Muscle layer of colon (tissue), 2 donors: ENCODE results near the gene BMP6.

ENCODE experiments used
- H3K27ac ChIP-seq: one replicate; pipeline ENCODE4 v1.7.0; 2013; ENCODE audit warnings: low read depth, mild to moderate bottlenecking, low read length, moderate library complexity
- H3K27me3 ChIP-seq, 2 donors: one replicate each; pipeline ENCODE4 v1.7.0; 2013; ENCODE audit warnings: low read length in 2 of 2, mild to moderate bottlenecking in 2 of 2; ENCODE audit not compliant: insufficient read depth in 2 of 2, control insufficient read depth in 1 of 2
- H3K36me3 ChIP-seq: one replicate; pipeline ENCODE4 v1.7.0; 2013; ENCODE audit warnings: mild to moderate bottlenecking, low read length; ENCODE audit not compliant: insufficient read depth
- H3K4me1 ChIP-seq: one replicate; pipeline ENCODE4 v1.7.0; 2013; ENCODE audit warnings: mild to moderate bottlenecking, low read length; ENCODE audit not compliant: insufficient read depth
- H3K4me3 ChIP-seq, 2 donors: one replicate each; pipeline ENCODE4 v1.7.0; 2013; ENCODE audit warnings: low read length in 2 of 2, low read depth in 1 of 2, mild to moderate bottlenecking in 1 of 2, moderate library complexity in 1 of 2
- H3K9ac ChIP-seq: one replicate; pipeline ENCODE4 v1.7.0; 2013; ENCODE audit warnings: low read length
- H3K9me3 ChIP-seq: one replicate; pipeline ENCODE4 v1.7.0; 2013; ENCODE audit warnings: mild to moderate bottlenecking, low read length
- donor health status: abdominal sarcoma.
- donor health status: Adenocarcinoma of cecum.

The BMP6 gene

DNA sequence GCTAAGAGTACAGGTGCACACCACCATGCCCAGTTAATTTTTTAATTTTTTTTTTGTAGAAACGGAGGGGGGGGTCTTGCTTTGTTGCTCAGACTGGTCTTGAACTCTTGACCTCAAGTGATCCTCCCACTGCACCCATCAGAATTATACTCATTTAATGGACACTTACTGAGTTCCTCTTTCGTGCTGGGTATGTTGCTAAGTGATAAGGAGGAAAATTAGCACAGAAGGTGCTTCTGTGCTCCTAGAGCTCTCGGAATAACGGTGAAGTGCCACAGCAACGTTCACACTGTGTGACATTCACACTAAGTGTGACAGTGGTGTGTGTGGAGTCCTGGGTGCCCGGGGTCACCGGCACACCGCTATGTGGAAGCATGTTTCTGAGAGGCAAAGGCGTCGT, 32.1 kb upstream of the BMP6 start:
- Histone ChIP-seq H3K4me1 (no peaks in the 10 kb centered on the region), H3K27ac (no peak overlapping the region), H3K4me3 (no peak overlapping the region), H3K9ac (no peak overlapping the region), H3K27me3 (no peaks in the 10 kb centered on the region), H3K36me3 (no peaks in the 10 kb centered on the region), H3K9me3 (no peaks in the 10 kb centered on the region)

DNA sequence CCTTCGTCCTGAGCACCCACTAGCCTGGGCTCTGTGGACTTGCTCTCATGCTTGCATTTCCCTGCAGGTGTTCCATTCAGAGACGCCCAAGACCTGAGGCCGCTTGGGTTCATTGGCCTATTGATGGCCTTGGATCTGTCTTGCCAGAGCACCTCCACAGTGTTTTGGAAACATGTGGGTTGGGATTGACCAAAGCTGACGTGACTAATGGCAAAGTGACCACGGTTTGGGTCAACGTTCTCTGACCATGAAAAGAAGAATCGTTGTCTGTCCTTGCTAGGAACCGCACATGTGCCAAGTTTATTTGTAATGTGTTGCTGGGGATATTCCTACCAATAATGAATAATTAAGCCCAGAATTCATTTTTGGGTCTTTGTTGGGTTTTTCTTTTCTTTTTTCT, 29.8 kb upstream of the BMP6 start:
- H3K9ac ChIP-seq, result no peak overlapping the region
- no peak overlapping the region for H3K27ac ChIP-seq
- H3K27me3 ChIP-seq, result no peaks in the 10 kb centered on the region
- H3K4me3 ChIP-seq, result no peak overlapping the region
- H3K4me1 ChIP-seq, result no peaks in the 10 kb centered on the region
- no peaks in the 10 kb centered on the region for H3K9me3 ChIP-seq
- H3K36me3 ChIP-seq, result no peaks in the 10 kb centered on the region

DNA sequence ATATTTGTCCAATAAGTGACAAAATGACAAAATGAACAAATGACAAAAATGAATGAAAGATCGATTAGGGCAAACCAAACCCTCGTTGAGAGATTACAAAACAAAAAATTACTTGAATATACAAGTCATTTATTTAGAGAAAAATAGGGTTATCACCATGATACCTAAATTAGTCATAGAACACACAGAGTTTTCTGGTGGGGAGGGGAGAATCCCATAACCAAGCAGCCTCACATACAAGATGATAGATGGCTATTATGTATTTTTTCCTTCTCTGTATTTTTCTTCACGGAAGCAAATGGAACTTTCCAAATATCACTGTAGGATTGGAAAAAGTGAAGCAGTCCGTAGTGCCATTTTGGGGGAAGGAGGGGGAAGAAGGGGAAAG, 28.5 kb upstream of the BMP6 start:
- Histone ChIP-seq H3K36me3 (no peaks in the 10 kb centered on the region), H3K27me3 (no peaks in the 10 kb centered on the region), H3K9ac (no peak overlapping the region), H3K4me3 (no peak overlapping the region), H3K9me3 (no peaks in the 10 kb centered on the region), H3K4me1 (no peaks in the 10 kb centered on the region), H3K27ac (no peak overlapping the region)

DNA sequence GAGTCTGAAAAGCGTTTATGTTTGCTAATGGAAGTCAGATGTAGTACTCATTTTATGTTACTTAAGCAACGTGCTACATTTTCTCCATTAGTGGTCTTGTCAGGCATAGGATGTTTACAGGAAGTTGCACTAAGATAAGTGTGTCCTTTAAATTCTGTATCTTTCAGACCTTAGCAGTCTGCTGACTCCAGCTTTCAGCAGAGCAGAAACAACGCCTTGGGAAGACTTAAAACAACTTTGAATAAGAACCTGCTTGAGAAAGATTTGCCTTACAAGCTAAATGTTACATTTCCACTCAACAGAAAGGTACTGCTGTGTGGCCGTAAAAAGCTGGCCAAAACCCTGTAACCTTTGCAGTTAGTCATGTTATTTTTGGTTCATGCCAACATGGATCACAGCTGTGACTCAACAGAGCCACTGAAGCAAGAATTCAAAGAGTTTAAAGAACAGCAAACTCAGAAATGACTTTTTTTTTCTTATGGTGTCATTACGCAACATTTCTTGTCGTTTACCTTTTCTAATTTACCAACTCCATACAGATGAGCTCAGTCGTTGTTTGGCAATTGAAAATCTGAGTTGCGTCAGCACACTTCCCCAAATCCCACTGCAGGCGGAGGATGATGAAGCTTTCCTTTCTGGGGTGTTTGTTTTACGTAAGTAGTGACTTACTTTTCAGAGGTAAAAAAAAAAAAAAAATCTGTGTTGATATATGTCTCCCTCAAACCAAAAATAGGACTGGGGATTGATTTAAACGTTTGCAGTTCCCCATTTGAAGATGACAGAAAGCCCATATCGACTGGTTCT, 27.9 kb upstream of the BMP6 start:
- no peaks in the 10 kb centered on the region for H3K4me1 ChIP-seq
- no peak overlapping the region for H3K27ac ChIP-seq
- no peak overlapping the region for H3K9ac ChIP-seq
- no peaks in the 10 kb centered on the region for H3K36me3 ChIP-seq
- no peaks in the 10 kb centered on the region for H3K27me3 ChIP-seq
- H3K4me3 ChIP-seq, result no peak overlapping the region
- no peaks in the 10 kb centered on the region for H3K9me3 ChIP-seq

DNA sequence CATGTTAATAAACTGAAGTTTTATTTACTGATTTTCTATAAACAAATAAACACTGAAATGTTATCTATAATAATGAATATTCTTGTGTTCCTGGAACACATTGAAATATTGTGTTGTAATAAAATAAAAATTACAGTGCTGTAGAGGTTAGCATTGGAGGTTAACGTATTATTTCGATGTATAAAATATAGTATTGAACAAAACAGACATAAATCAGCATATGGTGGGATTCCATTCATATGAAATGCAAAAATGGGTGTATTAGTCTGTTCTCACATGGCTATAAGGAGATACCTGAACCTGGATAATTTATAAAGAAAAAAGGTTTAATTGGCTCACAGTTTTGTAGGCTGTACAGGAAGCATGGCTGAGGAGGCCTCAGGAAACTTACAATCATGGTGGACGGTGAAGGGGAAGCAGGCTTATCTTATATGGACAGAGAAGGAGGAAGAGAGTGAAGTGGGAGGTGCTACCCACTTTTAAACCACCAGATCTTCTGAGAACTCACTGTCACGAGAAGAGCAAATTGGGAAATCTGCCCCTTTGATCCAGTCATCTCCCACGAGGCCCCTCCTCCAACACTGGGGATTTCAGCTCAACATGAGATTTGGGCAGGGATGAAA, 24.6 kb upstream of the BMP6 start:
- Histone ChIP-seq H3K27me3 (no peaks in the 10 kb centered on the region), H3K4me1 (no peaks in the 10 kb centered on the region), H3K4me3 (no peak overlapping the region), H3K9me3 (no peaks in the 10 kb centered on the region), H3K9ac (no peak overlapping the region), H3K27ac (no peak overlapping the region), H3K36me3 (no peaks in the 10 kb centered on the region)

DNA sequence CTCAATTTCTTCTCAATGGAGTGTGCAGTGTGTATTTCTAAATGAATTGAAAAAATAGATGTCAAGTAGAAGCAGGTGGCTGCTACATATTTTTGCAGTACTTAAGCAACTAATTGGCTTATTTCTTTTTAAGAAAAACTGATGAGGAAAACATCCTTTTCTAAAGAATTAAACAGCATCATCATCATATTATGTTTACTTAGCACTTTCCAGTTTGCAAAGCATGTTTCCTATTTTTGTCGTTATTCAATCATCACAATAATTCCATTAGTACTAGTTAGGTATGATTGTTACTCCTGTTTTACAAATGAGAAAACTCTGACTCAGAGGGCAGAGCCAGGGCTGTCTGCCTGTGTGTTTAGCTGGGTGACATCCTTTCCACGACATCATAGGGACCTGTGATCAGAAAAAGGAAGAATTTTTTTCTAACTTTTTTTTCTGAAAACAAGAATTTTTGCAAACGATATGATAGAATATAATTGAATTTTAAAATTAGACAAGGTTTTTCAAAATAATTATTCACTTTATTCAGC, 22.7 kb upstream of the BMP6 start:
- Histone ChIP-seq H3K27me3 (no peaks in the 10 kb centered on the region), H3K4me1 (no peaks in the 10 kb centered on the region), H3K27ac (no peak overlapping the region), H3K9me3 (no peaks in the 10 kb centered on the region), H3K36me3 (no peaks in the 10 kb centered on the region), H3K9ac (no peak overlapping the region), H3K4me3 (no peak overlapping the region)

DNA sequence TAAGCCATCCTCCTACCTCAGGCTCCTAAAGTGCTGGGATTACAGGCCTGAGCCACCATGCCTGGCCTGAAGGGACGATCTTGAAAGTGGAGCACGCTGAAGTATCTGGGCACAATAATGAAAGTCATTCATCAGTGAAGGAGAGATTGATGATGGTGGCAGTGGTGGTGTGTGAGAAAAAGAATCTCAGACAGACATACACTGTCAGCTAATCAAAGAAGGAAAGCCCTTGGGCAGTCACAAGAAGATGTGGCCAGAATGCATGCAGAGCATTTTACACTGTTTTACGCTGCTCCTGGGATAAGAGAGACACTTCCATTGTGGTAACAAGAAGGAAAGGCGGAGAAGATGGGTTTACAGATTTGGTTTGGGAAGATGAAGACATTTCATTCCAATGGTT, 20.4 kb upstream of the BMP6 start:
- Histone ChIP-seq H3K27me3 (no peaks in the 10 kb centered on the region), H3K36me3 (no peaks in the 10 kb centered on the region), H3K9me3 (no peaks in the 10 kb centered on the region), H3K4me1 (no peaks in the 10 kb centered on the region), H3K9ac (no peak overlapping the region), H3K27ac (no peak overlapping the region), H3K4me3 (no peak overlapping the region)

DNA sequence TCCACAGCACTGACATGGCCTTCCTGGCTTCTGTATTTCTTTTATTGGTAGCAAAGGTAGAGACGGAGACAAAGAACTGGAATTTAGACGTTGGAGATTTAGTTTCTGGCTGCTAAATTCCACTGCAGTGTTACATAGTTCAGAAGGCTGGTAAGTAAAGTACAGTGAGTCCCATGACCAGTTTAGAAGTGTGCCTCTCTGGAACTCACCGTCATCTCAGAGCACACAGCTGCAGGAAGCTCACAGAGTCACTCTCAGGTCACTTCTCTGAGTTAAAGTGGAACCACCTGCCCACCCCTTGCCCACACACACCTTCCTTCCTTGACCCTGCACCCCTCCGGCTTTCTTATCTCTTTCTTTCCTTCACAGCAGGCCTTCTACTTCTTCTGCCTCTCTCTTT, 19.6 kb upstream of the BMP6 start:
- Histone ChIP-seq H3K9me3 (no peaks in the 10 kb centered on the region), H3K27ac (no peak overlapping the region), H3K9ac (no peak overlapping the region), H3K4me1 (no peaks in the 10 kb centered on the region), H3K4me3 (no peak overlapping the region), H3K27me3 (no peaks in the 10 kb centered on the region), H3K36me3 (no peaks in the 10 kb centered on the region)

DNA sequence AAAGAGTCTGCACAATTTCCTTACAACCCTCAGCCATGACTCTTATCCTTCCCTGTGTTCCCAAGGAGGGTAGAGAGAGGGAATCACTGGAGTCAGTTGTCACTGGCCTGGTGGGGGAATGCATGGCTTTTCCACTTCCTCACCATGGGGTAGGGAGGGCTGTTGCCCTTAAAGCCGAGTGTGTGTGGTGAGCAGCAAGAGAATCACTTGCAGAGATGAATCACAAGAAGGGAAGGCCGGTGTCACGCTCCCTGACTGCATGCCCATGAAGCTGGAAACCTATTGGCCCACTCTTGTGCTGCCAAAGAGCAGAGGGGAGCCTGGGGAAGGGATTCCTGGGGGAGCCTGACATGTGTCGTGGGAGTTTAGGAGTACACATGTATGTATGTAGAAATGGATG, 18.1 kb upstream of the BMP6 start:
- Histone ChIP-seq H3K9me3 (no peaks in the 10 kb centered on the region), H3K36me3 (no peaks in the 10 kb centered on the region), H3K4me1 (no peaks in the 10 kb centered on the region), H3K9ac (no peak overlapping the region), H3K27me3 (no peaks in the 10 kb centered on the region), H3K4me3 (no peak overlapping the region), H3K27ac (no peak overlapping the region)

DNA sequence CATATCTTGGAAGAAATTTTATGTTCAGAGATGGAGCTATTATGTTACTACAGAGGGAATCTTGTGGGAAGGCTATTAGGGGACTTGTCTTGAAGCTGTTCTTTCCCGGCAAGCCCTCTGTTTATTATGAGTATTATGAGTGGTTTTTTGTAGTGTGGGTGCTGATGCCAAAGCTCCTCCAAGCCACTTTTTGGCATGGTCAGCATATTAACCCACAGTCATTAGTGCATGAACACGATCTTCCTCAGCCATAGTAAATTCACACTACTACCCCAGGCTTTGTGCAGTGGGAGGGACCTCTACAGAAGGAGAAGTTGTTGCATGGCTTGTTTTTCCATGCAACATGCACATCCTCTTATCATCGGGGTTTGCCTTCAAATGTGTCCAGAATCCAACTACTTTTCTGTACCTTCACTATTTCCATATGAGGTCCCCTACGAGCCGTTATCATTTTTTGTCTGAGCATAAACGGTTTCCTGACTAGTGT, 6.5 kb upstream of the BMP6 start:
- Histone ChIP-seq H3K27me3 (peaks cover 0 to 5% of the 10 kb centered on the region in 2 donors), H3K27ac (no peak overlapping the region), H3K9ac (no peak overlapping the region), H3K36me3 (no peaks in the 10 kb centered on the region), H3K4me3 (no peak overlapping the region), H3K4me1 (no peaks in the 10 kb centered on the region), H3K9me3 (peaks cover 7% of the 10 kb centered on the region)

DNA sequence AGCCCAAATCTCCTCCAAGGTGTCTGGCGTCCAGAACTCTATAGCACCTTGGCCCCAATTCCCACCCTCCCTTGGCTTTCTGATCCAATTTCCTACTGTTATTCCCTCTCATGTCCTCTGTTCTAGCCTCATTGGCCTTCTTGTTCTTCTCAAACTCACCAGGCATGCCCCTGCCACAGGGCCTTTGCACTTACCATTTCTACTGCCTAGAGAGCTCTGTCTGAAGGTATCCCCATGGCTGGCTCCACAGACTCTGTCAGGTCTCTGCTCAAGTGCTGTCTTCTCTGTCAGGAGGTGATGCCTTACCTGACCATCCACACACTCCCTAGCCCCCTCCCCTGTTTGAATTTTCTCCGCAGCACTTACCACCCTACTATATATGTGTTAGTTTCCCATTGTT, 5.6 kb upstream of the BMP6 start:
- H3K9ac ChIP-seq, result no peak overlapping the region
- H3K27me3 ChIP-seq, result peaks cover 5 to 8% of the 10 kb centered on the region in 2 donors
- no peak overlapping the region for H3K27ac ChIP-seq
- peaks cover 7% of the 10 kb centered on the region for H3K9me3 ChIP-seq
- H3K36me3 ChIP-seq, result no peaks in the 10 kb centered on the region
- H3K4me1 ChIP-seq, result no peaks in the 10 kb centered on the region
- no peak overlapping the region for H3K4me3 ChIP-seq
